22Rv1 (cell line): ENCODE data around the gene CRB1.

Experiments used
- H3K27ac ChIP-seq: fragments of 450-650 bp; 2 replicates; pipeline ENCODE4 v1.5.1; 2017
- CTCF ChIP-seq: fragments of 450-650 bp; IDR thresholded peaks from 2 replicates; pipeline ENCODE4 v1.5.1; 2017; ENCODE audit warnings: mild to moderate bottlenecking
- ZFX ChIP-seq: fragments of 450-650 bp; IDR thresholded peaks from 2 replicates; pipeline ENCODE4 v1.6.1; 2017; ENCODE audit warnings: antibody characterized with exemption, borderline replicate concordance

Gene CRB1

GRCh38 chr1:197413564-197413963 lies 145.5 kb downstream of the CRB1 start:
- TF ChIP-seq CTCF (no peak), ZFX (no peak)

GRCh38 chr1:197415221-197415620 lies 147.2 kb downstream of the CRB1 start:
- TF ChIP-seq ZFX (no peak), CTCF (no peak)

More at GRCh38 chr1:197413564-197413963, 145.5 kb downstream of the CRB1 start:
- no peak overlapping the region for H3K27ac ChIP-seq

GRCh38 chr1:197418693-197419092 lies 150.6 kb downstream of the CRB1 start:
- H3K27ac ChIP-seq = no peak overlapping the region
- no peak for TF ChIP-seq ZFX
- TF ChIP-seq CTCF = no peak

More at GRCh38 chr1:197415221-197415620, 147.2 kb downstream of the CRB1 start:
- H3K27ac ChIP-seq = no peak overlapping the region

- no peak for TF ChIP-seq ZFX
- TF ChIP-seq CTCF = no peak
- no peak overlapping the region for H3K27ac ChIP-seq
Measured at GRCh38 chr1:197422993-197423392, 154.9 kb downstream of the CRB1 start.

GRCh38 chr1:197424380-197424779 lies 156.3 kb downstream of the CRB1 start:
- no peak for TF ChIP-seq ZFX
- TF ChIP-seq CTCF = no peak
- no peak overlapping the region for H3K27ac ChIP-seq

GRCh38 chr1:197429372-197429771 lies 161.3 kb downstream of the CRB1 start:
- TF ChIP-seq CTCF (no peak), ZFX (no peak)
- H3K27ac ChIP-seq = no peak overlapping the region

GRCh38 chr1:197435224-197435623 lies 167.2 kb downstream of the CRB1 start:
- no peak overlapping the region for H3K27ac ChIP-seq
- TF ChIP-seq ZFX = no peak
- no peak for TF ChIP-seq CTCF
